ENCODE data around the gene ZER1.
"Not testable (repeated sequence)": the region's sequence is repeated elsewhere in the genome, so short reads cannot be mapped to it uniquely, and the experiment has no call there.

ZER1 gene

GRCh38 chr9:128713941-128714573 is 57.7 kb downstream of the ZER1 start:
- DNase-seq = peak; percentile 24

DNA sequence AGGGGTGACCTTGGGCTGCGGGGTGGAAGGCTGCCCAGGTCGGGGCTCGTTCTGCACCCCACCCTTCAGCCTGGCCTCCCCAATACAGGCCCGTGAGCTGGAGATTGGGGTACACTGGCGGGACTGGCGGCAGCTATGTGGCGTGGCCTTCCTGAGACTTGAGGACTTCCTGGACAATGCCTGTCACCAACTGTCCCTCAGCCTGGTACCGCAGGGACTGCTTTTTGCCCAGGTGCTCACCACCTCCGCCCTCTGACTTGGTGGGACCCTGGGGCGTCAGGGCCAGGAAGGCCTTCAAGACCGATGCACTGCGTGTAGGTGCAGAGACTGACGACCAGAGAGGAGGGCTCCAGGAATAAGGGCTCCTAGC is 58.3 kb downstream of the ZER1 start:
- peak; percentile 27 for DNase-seq

GRCh38 chr9:128712451-128713410 is 59.0 kb downstream of the ZER1 start:
- peak; percentile 20 for DNase-seq

- no peak for DNase-seq
Measured at GRCh38 chr9:128707446-128707845, 64.3 kb downstream of the ZER1 start.

DNA sequence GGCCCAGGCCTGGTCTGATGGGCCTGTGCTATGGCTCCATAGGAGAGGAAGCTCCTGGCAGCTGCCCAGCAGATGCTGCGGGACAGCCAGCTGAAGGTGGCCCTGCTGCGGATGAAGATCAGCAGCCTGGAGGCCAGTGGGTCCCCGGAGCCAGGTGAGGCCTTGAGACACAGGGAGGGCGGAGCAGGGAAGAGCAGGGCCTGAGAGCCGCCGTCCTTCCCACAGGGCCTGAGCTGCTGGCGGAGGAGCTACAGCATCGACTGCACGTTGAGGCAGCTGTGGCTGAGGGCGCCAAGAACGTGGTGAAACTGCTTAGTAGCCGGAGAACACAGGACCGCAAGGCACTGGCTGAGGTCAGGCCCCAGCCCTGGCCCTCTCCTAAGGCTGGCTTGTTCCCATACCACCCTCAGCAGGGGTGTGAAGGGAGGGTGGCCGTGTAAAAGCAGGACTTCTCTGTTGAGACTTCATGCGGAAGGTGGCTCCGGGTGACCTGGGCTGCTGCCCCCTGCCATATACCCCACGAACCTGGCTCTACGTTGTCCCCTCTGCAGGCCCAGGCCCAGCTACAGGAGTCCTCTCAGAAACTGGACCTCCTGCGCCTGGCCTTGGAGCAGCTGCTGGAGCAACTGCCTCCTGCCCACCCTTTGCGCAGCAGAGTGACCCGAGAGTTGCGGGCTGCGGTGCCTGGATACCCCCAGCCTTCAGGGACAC is 64.9 kb downstream of the ZER1 start:
- peak; percentile 24 for DNase-seq

- peak; percentile 17 for DNase-seq
Measured at GRCh38 chr9:128706045-128706444, 65.7 kb downstream of the ZER1 start.

DNA sequence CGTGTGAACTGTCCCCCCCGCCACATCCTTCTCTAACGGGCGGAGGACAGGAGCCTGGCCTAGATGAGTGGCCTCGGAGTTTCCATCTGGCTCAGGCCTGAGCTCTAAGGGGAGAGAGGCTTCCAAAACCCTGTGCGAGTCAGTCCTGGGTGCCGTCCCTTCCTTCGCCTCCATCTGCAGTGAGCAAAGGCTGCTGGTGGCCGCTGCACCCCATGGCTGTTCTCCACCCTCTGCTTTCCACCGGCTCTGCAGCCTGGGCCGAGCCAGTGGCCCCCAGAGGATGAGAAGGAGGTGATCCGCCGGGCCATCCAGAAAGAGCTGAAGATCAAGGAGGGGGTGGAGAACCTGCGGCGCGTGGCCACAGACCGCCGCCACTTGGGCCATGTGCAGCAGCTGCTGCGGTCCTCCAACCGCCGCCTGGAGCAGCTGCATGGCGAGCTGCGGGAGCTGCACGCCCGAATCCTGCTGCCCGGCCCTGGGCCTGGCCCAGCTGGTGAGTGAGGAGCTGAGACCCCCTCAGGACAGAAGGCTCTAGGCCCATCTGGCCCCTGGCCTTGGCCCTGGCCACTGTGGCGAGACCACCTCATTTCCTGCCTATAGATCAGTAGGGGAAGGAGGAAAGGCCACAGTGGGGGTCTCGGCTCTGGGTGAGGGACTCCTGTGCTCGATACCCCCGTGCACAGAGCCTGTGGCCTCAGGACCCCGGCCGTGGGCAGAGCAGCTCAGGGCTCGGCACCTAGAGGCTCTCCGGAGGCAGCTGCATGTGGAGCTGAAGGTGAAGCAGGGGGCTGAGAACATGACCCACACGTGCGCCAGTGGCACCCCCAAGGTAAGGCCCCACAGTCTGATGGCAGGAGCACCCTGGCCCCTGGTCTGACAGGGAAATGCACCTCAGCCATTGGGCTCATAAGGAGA is 66.4 kb downstream of the ZER1 start:
- DNase-seq = peak; percentile 25

GRCh38 chr9:128704356-128704670 is 67.4 kb downstream of the ZER1 start:
- DNase-seq = no peak

DNA sequence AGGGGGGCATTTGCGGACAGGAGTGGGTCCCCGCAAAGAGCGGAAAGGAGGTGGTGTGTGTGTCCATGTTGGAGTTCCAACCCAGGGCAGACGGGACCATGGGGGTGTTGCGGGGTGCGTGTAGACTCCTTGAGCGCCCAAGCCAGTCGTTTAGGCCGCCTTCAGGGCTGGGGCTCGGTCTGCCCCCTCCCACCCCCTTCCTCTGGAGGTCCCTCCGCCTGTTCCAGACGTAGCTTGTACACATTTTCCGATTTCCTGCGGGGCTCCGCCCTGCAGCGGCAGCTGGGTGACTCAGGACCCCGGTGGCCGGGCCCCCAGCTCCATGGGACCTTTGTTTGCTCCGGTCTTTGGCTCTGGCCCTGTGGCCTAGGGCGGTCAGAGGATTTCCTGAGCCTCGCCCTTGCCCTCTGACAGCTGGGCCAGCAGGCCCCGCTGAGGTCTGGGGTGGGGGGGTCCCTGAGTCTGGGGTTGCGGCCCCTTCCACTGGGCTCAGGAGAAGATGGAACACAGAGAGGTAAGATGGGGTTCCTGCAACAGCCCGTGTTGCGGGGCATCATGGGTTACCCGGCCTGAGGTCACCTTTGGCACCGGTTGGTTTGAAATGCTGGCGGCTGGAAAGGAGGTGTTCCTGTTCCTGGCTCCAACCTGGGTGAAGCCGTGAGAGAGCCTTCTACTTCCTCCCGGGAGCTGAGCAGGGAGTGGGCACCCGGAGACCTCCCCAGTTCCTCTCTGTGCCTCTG is 67.9 kb downstream of the ZER1 start:
- DNase-seq = no peak

DNA sequence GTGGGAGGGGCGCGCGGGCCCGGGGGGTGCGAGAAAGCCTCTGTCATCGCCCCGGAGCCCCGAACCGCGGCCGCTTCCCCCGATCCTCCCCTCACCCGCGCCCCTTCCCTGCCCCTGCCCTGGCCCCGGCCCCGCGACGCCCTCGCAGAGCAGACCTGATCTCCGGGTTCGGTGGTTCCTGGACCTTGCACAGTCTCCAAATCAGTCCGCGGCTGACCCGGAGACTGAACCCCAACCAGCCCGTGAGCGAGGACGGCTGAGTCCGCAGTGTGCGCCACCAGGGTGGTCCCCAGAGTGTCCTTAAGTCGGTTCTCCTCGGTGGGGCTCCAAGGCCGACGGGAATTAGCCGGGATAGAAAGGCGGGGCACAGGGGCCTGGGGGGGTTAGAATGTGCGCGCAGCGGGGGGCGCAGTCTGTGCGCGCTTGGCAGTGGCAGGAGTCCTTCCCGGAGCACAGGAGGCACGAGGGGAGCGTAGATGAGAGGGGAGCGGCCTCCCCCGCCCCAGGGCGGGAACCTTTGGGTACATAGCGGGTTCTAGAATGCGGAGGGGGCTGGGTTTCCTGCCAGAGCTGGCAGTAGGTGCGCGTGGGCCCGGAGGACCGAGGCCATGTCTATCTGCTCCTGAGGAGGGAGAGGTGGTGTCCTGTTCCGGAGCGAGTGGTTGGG is 68.6 kb downstream of the ZER1 start:
- DNase-seq = peak; percentile 60

DNA sequence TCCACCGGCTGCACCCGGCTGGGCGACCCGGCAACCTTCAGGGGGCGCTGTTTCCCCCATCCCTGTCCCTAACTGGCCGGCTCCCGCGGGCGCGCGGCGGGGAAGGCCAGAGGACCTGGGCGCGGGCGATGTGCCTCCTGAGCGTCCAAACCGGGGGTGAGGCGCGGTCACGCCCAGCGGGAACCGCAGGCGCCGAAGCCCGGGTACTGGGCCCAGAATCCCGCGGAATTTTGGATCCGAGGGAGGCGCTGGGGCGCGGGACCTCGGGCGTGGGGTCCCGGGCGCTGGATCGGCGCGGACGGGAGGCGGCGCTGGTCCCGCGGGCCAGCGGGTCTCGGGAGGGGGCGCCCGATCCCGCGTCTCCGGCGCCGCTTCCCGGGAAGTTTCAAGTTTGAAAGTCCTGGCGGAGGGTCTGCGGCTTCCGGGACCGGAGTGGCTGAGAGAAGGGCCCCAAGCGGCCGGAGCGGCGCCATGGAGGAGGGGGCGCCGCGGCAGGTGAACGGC is 69.2 kb downstream of the ZER1 start, which contains the start of gene PKN3:
Gene PKN3, plus strand, starts transcription at position 59 of the 504 bp plus-strand sequence. Its CDS starts 413 bp downstream, at position 472.
- DNase-seq = peak; percentile 90

GRCh38 chr9:128701227-128701854 is 70.4 kb downstream of the ZER1 start:
- no peak for DNase-seq

DNA sequence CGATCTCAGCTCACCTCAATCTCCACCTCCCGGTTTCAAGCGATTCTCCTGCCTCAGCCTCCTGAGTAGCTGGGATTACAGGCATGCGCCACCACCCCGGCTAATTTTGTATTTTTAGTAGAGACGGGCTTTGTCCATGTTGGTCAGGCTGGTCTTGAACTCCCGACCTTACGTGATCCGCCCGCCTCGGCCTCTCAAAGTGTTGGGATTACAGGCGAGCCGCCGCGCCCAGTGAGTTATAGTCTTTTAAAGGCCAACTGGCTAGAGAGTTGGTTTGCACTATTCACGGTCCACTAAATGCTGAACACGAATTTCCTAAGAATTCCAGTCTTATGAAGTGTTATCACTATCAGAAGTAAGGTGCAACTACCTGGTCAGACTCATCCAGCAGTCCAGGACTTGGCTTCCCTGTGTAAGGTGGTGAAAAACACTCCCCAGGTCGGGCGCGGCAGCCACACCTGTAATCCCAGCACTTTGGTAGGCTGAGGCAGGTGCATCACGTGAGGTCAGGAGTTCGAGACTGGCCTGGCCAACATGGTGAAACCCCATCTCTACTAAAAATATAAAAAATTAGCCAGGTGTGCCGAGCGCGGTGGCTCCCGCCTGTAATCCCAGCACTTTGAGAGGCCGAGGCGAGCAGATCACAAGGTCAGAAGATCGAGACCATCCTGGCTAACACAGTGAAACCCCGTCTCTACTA is 72.5 kb downstream of the ZER1 start:
- not testable (repeated sequence) for DNase-seq

DNA sequence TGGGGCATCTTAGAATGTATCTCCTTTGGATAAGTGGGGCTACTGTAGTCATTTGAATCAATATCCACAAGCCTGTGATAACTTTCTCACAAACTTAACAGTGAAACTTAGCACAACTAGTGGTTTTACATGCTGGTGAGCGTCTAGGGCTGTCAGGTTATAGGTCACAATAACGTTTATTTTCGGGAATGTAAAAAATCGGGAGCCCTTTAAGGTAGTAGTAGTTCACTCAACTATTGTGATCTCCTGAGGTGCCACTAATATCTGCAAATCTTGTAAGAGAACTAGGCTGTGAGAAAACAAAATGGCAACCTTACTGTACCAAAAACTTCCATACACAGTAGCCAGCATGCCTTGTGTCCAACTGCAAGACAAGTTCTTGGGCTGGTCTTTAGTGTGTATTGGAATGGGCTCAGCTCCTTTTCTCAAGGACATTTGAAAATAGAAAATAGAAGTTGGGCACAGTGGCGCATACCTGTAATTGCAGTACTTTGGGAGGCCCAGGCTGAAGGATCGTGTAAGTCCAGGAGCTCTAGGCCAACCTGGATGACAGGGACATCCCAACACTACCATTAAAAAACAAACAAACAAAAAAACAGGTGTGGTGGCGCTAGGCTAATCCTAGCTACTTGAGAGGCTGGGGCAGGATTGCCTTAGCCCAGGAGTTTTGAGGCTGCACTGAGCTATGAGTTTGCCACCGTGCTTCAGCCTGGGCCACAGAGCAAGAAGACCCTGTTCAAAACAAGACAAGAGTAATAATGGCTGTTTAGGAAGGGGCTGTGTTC is 74.6 kb downstream of the ZER1 start:
- no peak for DNase-seq

DNA sequence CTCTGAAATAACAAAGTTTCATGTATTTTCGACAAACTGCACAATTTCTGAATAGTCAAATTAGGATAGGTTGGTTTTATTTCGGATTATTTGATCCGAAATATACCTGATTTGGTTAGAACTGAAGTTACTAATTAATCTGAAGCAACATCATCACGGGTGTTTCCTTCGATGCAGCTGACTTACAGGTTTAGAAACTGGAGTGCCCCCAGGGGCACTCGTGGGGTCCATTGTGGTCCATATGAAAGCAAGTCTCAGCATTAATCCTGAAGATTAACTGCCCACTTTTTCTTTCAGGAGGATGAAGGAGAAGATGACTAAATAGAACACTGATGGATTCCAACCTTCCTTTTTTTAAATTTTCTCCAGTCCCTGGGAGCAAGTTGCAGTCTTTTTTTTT is 77.4 kb downstream of the ZER1 start:
- no peak for DNase-seq

GRCh38 chr9:128693738-128694137 is 78.0 kb downstream of the ZER1 start:
- DNase-seq = not testable (repeated sequence)

GRCh38 chr9:128690684-128691034 is 81.1 kb downstream of the ZER1 start:
- no peak for DNase-seq

DNA sequence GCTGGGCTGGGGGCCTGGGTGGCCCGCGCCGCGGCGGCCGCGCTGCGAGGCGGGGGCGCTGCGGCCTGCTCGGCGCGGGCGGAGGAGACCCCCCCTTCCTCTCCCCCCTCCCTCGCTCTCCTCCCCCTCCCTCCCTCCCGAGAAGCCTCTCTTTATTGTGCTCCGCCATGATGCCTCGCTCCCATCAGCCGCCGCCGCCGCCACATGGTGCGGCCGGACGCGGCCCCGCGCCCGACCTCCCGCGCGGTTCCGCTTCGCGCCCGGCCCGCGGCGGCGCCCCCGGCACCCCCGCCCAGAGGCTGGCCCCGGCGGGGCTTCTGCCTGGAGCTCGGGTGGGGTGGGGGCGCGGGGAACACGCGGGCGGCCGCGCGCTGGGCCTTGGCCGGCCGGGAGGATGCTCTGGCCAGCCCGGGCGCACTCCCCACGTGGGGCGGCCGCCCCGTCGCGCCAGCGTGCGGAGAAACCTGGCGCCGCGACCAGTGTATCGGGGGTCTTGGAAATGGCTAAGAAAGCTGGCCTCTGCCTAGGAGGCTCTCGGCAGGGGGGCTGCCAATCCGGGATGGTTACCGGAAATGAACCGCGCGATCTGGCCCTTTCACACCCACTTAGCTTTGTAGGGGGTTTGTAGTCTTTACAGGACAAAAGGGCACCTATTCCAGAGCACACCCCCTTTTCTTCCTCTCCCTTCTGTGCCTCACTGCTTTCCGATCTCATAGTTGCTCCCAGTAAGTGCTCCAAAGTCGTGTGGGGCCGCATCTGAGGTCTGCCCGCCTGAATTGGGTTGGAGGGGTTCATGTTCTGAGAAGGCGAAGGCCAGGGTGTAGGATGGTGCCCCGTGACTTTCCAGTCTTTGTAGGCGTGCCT is 81.7 kb downstream of the ZER1 start:
- DNase-seq = peak; percentile 71
